Measurements from ENCODE around the gene DYSF. TPM values are rescaled to one million over a fixed set of nuclear protein-coding genes. Genes with fewer than 3 reads are reported as not detected.

DYSF gene
- polyA plus RNA-seq, 1 of the 3 experiments (the other 2 are of a cell fraction): 0.10 TPM

DNA sequence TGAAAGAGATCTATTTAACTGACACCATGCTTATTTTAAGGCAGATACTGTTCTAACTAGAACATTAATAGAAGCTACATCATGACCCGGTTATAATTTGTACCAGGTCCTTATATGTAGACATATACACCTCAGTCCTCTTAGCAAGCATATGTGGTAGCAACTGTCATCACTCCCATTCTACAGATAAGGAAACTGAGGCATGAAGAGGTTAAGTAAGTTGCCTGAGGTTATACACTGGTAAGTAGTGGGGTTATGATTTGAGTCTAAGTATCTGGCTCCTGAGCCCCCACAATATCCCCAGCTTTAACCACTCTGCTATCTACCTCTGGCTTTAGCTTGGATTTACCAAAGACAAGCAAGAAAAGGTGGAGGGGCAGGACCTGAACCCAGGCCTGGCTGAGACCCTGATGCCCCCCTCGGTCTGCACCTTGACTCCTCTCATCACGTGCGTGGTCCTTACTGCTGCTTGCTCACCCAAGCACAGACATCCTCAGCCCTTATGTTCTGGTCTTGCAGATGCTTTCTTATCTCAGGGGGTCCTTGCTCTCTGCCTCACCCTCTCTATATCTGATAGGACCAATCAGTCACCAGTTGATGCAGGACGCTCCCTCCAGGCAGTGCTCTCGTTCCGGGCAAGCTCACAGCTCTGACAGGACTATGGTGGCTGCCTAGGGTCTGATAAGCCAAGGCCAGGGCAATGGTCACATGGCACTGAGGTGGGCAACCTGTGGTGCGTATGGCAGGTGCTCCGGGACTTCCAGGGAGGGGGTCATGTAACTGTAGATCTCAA, 4.0 kb downstream of the DYSF start:
- Histone ChIP-seq H3K27ac (ENCODE audit: low read depth in 2 of 2, low read length in 1 of 2) (no peak overlapping the region), H3K4me3 (ENCODE audit: low read depth in 2 of 2, low read length in 1 of 2) (no peak overlapping the region), H4K20me1 (ENCODE audit: insufficient read depth) (no peaks in the 10 kb centered on the region), H3K79me2 (ENCODE audit: insufficient read depth) (no peaks in the 10 kb centered on the region), H3F3A (replicated peaks; ENCODE audit: insufficient read depth) (no peaks in the 10 kb centered on the region), H3K9me2 (no peaks in the 10 kb centered on the region), H3K9me3 (no peaks in the 10 kb centered on the region), H3K27me3 (ENCODE audit: insufficient read depth) (0 out of 2 replicates have a peak, but pooled peaks cover 5% of the 10 kb centered on the region), H3K36me3 (replicated peaks in 1 of 2; ENCODE audit: control insufficient read depth in 1 of 2, insufficient read depth in 2 of 2, low read length in 1 of 2) (no peaks in the 10 kb centered on the region), H3K9ac (no peak overlapping the region), H3K4me1 (ENCODE audit: control insufficient read depth in 1 of 2, insufficient read depth in 2 of 2, low read depth in 1 of 2, low read length in 1 of 2) (peaks cover 0 to 40% of the 10 kb centered on the region in 2 experiments; a peak in 1 of 4 replicates), H2AFZ (ENCODE audit: low read depth) (no peak overlapping the region), H3K4me2 (no peak overlapping the region)
- no peak for TF ChIP-seq JUND (IDR thresholded peaks at IDR 0.05)
- TF ChIP-seq, protein P1, sequence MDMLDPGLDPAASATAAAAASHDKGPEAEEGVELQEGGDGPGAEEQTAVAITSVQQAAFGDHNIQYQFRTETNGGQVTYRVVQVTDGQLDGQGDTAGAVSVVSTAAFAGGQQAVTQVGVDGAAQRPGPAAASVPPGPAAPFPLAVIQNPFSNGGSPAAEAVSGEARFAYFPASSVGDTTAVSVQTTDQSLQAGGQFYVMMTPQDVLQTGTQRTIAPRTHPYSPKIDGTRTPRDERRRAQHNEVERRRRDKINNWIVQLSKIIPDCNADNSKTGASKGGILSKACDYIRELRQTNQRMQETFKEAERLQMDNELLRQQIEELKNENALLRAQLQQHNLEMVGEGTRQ (IDR thresholded peaks at IDR 0.05; ENCODE audit: borderline replicate concordance, low read depth, low read length): no peak
- TF ChIP-seq RAD21 (IDR thresholded peaks at IDR 0.05; ENCODE audit: low read length): no peak
- TF ChIP-seq CHD2 (IDR thresholded peaks at IDR 0.05; ENCODE audit: low read length, partially characterized antibody): no peak
- TF ChIP-seq, protein P2, sequence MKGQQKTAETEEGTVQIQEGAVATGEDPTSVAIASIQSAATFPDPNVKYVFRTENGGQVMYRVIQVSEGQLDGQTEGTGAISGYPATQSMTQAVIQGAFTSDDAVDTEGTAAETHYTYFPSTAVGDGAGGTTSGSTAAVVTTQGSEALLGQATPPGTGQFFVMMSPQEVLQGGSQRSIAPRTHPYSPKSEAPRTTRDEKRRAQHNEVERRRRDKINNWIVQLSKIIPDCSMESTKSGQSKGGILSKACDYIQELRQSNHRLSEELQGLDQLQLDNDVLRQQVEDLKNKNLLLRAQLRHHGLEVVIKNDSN (IDR thresholded peaks at IDR 0.05; ENCODE audit: borderline replicate concordance, low read depth): no peak
- no peak for TF ChIP-seq MXI1 (IDR thresholded peaks at IDR 0.05; ENCODE audit: low read depth, low read length)
- no peak for TF ChIP-seq FOXJ3 (CRISPR knock-in tag; IDR thresholded peaks at IDR 0.05)
- TF ChIP-seq SMC3 (IDR thresholded peaks at IDR 0.05; ENCODE audit: low read depth, low read length): no peak
- TF ChIP-seq TEAD4 (IDR thresholded peaks at IDR 0.05; ENCODE audit: borderline replicate concordance, insufficient read depth): no peak
- no peak for TF ChIP-seq FOSL2 (IDR thresholded peaks at IDR 0.05; ENCODE audit: borderline replicate concordance, low read depth)
- no peak for TF ChIP-seq NFIC (IDR thresholded peaks at IDR 0.05; ENCODE audit: borderline replicate concordance)
- no peak for TF ChIP-seq MEF2A (IDR thresholded peaks at IDR 0.05; ENCODE audit: borderline replicate concordance, low read depth)
- TF ChIP-seq RFX5 (IDR thresholded peaks at IDR 0.05; ENCODE audit: low read length): no peak
- POLR2A ChIA-PET: interaction anchor here (0.7 kb wide), 1 partner anchor 126 kb away, joined by 3 read pairs; the partner anchor contains the start of gene ZNF638
- CTCF ChIA-PET: interaction anchor here (1.3 to 2.3 kb wide), 2 partner anchors 46 to 53 kb away, joined by 3 to 9 read pairs; no protein-coding TSS in a partner anchor
- DNase-seq: no peak
- WGBS (ENCODE audit: low lambda C conversion rate): 77% methylated on average over 8 of the region's 9 CpGs

DNA sequence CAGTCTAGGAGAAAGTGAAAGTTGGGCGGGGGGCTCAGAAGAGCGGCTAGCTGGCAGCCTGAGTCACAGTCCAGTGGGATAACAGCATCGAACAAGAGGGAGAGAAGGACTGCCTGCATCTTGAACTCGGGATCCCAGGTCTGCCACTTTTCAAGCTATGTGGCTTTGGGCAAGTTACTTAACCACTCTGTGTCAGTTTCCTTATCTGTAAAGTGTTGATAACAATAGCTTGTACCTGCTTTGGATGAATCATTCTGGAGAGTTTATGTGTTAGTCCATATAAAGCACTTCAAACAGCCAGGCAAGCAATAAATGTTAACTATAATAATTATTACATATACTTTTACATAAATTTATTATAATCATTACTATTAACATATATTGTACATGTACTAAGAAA, 4.6 kb downstream of the DYSF start:
- H3F3A ChIP-seq (replicated peaks; ENCODE audit: insufficient read depth): no peaks in the 10 kb centered on the region
- no peak for DNase-seq
- no peak overlapping the region for H3K9ac ChIP-seq
- H3K9me2 ChIP-seq: no peaks in the 10 kb centered on the region
- ChIA-PET CTCF (interaction anchor here (1.3 to 2.3 kb wide), 2 partner anchors 45 to 53 kb away, joined by 3 to 9 read pairs; no protein-coding TSS in a partner anchor), POLR2A (interaction anchor here (0.6 to 0.7 kb wide), 2 partner anchors 8 to 127 kb away, joined by 3 read pairs; partner anchors contain the start of gene ZNF638)
- H2AFZ ChIP-seq (ENCODE audit: low read depth): no peak overlapping the region
- no peaks in the 10 kb centered on the region for H3K9me3 ChIP-seq
- no peaks in the 10 kb centered on the region for H4K20me1 ChIP-seq (ENCODE audit: insufficient read depth)
- no peaks in the 10 kb centered on the region for H3K79me2 ChIP-seq (ENCODE audit: insufficient read depth)
- no peak overlapping the region for H3K27ac ChIP-seq (ENCODE audit: low read depth in 2 of 2, low read length in 1 of 2)
- no peak overlapping the region for H3K4me3 ChIP-seq (ENCODE audit: low read depth in 2 of 2, low read length in 1 of 2)
- no peak overlapping the region for H3K4me2 ChIP-seq
- no peak for TF ChIP-seq TCF12 (IDR thresholded peaks at IDR 0.05)
- TF ChIP-seq SMC3 (IDR thresholded peaks at IDR 0.05; ENCODE audit: low read depth, low read length): no peak
- no peak for TF ChIP-seq EP300 (IDR thresholded peaks at IDR 0.05; ENCODE audit: borderline replicate concordance in 1 of 2, low read depth in 1 of 2, low read length in 1 of 2)
- TF ChIP-seq RCOR1 (IDR thresholded peaks at IDR 0.05; ENCODE audit: low read length): no peak
- TF ChIP-seq, protein P3, sequence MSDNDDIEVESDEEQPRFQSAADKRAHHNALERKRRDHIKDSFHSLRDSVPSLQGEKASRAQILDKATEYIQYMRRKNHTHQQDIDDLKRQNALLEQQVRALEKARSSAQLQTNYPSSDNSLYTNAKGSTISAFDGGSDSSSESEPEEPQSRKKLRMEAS (IDR thresholded peaks at IDR 0.05; ENCODE audit: low read depth): no peak
- no peak for TF ChIP-seq ELF1 (IDR thresholded peaks at IDR 0.05)
- no peak for TF ChIP-seq TEAD4 (IDR thresholded peaks at IDR 0.05; ENCODE audit: borderline replicate concordance, insufficient read depth)
- 0 out of 2 replicates have a peak, but pooled peaks cover 5% of the 10 kb centered on the region for H3K27me3 ChIP-seq (ENCODE audit: insufficient read depth)
- H3K36me3 ChIP-seq (replicated peaks in 1 of 2; ENCODE audit: control insufficient read depth in 1 of 2, insufficient read depth in 2 of 2, low read length in 1 of 2): no peaks in the 10 kb centered on the region
- peaks cover 0 to 40% of the 10 kb centered on the region in 2 experiments; a peak in 1 of 4 replicates for H3K4me1 ChIP-seq (ENCODE audit: control insufficient read depth in 1 of 2, insufficient read depth in 2 of 2, low read depth in 1 of 2, low read length in 1 of 2)
- WGBS (ENCODE audit: low lambda C conversion rate): 70% methylated on average over 4 of the region's 4 CpGs
